ENCODE data around the gene RNF123.
"Not testable (repeated sequence)": the region's sequence is repeated elsewhere in the genome, so short reads cannot be mapped to it uniquely, and the experiment has no call there.

- TF ChIP-seq CTCF (IDR thresholded peaks at IDR 0.05); POLR2AphosphoS5 (IDR thresholded peaks at IDR 0.05; ENCODE audit: low read depth, low read length): not testable (repeated sequence)
Measured at GRCh38 chr3:49695350-49696015, 6.1 kb downstream of the RNF123 start.

Data from Panc1 (cell line).